GM08714 (cell line): ENCODE measurements around the gene MT1HL1.
"Not testable (repeated sequence)": the region's sequence is repeated elsewhere in the genome, so short reads cannot be mapped to it uniquely, and the experiment has no call there.

Source experiments
- H3K4me3 ChIP-seq: fragments of 200-500 bp; sonication (Bioruptor generic); 2 replicates; pipeline ENCODE4 v1.5.1; 2014; ENCODE audit warnings: mild to moderate bottlenecking, low read length, inconsistent platforms
- ZNF274 ChIP-seq: IDR thresholded peaks from 2 replicates; pipeline ENCODE4 v1.6.1; 2012; ENCODE audit warnings: mild to moderate bottlenecking, low read depth, low read length

The MT1HL1 gene

DNA sequence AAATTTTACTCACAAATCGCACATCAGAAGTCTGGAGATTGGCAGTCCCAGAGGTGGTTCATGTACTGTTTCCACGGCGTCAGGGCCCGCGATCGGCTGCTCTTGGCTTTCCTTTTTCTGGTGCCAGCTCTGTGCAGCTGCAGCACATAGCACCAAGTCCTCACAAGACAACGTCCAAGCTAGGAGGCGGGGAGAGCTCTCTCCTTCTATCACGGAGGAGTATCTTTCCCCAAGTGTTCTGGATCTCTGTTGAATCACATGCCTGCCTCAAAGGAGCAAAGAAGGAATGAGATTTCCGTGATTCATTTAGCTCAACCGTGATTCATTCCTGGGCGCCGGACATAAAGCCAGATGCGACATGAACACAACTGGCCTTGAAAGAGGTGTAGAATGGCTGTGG lies 25.5 kb downstream of the MT1HL1 start:
- no peak overlapping the region for H3K4me3 ChIP-seq
- no peak for TF ChIP-seq ZNF274

- no peak overlapping the region for H3K4me3 ChIP-seq
- no peak for TF ChIP-seq ZNF274
Observed at GRCh38 chr1:236975461-236975860, 28.8 kb downstream of the MT1HL1 start.

- H3K4me3 ChIP-seq: not testable (repeated sequence)
Observed at GRCh38 chr1:236974025-236974424, 30.2 kb downstream of the MT1HL1 start.

DNA sequence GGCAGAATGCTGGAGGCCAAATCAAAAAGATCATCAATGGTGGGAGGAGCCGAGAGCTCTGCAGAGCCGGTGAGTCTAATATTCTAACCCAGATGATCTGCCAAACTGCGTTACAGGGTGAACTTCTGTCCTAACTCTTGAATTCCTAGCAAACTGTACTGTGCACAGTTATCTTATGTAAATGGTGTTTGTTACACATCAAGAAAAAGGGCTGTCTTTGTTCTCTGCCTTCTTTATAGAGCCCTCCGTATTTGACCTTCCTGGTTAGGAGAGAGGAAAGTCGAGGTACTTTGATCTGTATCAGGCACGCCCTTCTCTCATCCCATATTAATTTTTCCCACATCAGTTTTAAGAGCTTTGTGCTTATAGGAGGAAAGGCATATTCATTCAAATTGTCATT lies 37.6 kb downstream of the MT1HL1 start:
- no peak for TF ChIP-seq ZNF274
- no peak overlapping the region for H3K4me3 ChIP-seq

DNA sequence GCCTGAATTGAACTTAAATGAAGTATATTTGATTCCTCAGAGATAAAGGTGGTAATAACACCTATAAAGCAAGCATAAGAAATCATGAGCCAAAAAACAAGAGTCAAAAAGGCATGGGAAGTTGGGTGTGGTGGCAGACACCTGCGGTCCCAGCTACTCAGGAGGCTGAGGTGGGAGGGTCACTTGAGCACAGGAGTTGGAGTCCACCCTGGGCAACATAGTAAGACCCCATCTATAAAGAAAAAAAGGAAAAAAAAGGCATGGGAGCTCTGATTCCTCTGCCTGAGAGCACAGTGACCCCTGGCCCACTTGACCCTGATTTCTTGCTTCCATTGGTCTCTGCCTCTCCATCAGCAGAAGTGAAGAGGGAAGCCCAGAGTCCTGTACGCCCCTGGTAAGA lies 40.3 kb downstream of the MT1HL1 start:
- TF ChIP-seq ZNF274: no peak
- H3K4me3 ChIP-seq: no peak overlapping the region

DNA sequence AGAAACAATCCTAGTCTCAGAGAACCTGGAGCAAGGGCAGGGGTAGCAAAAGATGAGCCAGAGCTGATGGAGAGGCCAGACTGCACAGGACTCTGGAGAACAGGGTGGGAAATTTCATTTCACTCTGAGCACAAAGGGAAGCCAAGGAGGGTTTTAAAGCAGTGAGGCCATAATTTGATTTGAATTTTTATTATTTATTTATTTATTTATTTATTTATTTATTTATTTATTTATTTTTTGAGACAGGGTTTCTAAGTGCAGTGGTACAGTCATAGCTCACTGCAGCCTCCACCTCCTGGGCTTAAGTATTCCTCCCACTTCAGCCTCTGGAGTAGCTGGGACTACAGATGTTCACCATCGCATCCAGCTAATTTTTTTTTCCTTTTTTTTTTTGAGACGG lies 45.1 kb downstream of the MT1HL1 start:
- TF ChIP-seq ZNF274: no peak
- H3K4me3 ChIP-seq: no peak overlapping the region

DNA sequence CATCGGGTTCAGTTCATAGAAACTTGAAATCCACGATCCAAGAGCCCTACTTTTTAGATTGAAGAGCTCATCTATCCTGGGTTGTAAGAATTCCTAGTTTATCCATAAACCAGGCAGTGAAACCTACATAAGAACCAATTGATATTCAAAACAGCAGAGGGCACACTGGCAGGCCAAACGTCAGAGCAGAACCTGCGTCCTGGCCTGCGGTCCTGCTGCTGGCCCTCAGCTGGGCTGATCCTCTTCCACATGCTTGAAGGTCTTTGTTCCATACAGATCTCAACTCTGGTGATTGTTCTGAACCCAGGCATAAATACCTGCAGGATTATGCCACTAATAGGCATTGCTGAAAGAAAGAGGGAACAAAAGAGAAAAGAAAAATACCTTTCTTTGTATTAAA lies 47.0 kb downstream of the MT1HL1 start:
- no peak overlapping the region for H3K4me3 ChIP-seq
- TF ChIP-seq ZNF274: no peak
